HK-2 (cell line): ENCODE measurements around the gene EXOC3.
"Not testable (repeated sequence)": the region's sequence is repeated elsewhere in the genome, so short reads cannot be mapped to it uniquely, and the experiment has no call there.

Source experiments
- DNase-seq: peaks from one replicate; pipeline ENCODE4 v3.0.0-alpha.2; 2018; ENCODE audit not compliant: unreplicated experiment

EXOC3 gene

GRCh38 chr5:407051-407450 lies 35.9 kb upstream of the EXOC3 start:
- no peak for DNase-seq

DNA sequence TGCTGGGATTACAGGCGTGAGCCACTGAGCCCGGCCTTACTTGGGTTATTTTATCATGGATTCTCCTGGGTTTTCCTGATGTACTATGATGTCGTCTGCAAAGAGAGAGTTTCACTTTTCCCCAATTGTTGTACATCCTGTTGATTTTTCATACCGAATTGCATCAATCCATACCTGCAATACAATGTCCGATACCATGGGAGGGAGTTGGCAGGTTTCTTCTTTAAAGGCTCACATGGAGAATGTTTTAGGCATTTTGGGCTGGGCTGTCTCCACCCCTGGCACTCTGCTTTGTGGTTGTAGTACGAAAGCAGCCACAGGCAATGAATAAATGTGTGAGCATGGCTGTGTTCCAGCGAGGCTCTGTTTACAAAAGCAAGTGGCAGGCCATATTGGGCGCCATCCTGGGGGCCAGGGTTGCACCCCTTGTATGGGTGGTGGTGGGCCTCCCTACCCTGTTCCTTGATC lies 35.1 kb upstream of the EXOC3 start:
- DNase-seq, result no peak

DNA sequence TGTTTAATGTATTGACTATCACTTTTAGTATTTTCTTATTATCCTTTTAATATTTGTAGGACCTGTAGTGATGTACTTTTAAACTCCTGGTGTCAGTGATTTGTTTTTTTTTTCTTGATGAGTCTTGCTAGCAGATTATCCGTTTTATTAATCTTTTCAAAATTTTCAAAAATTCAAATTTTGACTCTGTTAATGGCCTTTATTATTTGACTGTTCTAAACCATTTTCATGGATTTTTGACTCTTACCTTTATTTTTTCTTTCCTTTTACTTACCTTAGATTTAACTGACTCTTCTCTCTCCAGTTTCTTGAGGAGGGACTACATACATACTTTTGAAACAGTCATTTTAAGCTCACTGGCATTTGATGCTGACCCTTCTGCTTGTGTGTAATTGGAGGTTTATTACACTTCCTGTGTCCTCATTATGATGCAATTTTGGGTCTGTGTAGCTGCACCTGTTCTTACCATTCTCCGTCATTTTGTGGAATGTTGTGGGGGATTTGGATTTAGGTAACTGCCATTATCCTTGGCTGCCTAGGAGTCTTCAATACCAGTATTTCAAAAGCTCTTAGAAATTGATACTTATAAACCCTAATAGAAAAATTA lies 32.0 kb upstream of the EXOC3 start:
- no peak for DNase-seq

DNA sequence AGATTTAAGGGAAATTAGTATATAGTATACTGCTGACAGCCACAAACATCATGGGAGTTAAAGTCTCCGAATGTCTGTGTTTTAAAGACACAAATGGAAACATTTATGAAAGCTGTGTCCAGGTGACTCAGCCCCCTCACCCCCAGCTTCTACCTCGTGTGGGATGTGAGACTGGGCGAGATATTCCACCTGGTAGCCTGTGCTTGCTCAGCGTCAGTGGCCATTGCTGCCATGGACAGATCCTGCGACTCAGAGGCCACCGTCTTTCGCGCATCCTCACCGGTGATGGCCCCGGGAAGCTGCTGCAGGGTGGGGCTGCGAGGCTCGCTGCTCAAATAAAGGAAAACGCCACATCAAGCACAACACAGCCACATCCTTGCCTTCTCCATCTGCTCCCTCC lies 31.2 kb upstream of the EXOC3 start:
- no peak for DNase-seq

DNA sequence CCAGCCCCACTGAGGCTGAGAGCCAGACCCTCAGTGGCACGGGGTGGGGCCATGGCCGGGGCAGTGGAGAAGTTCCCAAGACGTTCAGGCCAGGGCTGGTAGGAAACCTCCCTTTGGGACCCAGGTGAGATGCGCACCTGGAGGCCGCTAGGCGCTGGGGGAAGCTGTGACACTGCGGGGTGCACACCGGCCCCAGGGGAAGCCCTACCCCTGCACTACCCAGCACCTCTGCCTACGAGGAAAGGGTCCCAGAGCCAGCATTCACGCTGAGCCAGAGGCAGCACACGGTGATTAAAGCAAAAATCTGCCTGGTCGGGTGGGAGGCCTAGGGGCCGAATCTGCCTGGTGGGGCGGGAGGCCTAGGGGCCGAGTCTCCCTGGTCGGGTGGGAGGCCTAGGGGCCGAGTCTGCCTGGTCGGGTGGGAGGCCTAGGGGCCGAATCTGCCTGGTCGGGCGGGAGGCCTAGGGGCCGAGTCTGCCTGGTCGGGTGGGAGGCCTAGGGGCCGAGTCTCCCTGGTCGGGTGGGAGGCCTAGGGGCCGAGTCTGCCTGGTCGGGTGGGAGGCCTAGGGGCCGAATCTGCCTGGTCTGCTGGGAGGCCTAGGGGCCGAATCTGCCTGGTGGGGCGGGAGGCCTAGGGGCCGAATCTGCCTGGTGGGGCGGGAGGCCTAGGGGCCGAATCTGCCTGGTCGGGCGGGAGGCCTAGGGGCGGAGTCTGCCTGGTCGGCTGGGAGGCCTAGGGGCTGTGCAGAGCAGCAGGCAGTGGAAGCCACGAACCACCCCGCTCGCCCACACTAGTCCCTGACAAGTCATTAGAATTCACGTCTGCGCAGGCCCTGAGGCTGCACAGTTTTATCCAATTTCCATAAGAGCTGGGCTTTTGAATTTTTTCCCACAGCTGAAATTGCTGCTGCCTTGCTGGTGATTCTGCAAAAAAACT lies 27.7 kb upstream of the EXOC3 start:
- DNase-seq, result not testable (repeated sequence)

DNA sequence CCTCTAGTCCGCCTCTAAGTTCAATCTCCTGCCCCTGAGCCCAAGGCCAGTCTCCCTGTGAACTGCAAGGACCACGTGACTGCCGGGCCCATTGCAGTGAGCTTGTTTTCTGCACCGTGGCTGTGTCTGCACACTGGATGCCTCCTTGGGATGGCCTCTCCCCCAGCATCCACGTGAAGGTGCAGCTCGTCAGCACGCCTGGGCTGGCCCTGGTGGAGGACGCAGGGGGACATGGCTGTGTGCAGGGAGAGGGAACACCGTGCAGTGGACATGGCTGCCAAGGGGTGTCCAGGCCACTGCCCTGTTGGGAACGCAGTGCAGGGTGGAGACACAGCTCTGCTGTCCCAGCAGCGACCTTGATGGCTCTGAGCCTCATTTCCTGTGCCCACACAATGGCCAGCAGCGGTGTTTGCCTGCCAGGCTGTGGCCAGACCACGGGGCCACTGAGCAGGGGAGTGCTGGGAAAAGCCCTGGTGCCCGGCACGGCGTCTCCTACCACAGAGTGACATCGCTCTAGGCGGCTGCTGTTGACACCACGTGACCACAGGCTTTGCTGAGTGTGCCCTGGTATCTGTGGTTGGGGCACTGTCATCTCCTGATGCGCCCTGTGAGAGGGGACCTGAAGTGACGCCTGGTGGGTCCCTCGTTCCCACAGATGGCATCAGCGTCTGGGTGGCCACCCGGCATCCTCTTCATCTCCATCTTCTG lies 26.9 kb upstream of the EXOC3 start:
- no peak for DNase-seq

DNA sequence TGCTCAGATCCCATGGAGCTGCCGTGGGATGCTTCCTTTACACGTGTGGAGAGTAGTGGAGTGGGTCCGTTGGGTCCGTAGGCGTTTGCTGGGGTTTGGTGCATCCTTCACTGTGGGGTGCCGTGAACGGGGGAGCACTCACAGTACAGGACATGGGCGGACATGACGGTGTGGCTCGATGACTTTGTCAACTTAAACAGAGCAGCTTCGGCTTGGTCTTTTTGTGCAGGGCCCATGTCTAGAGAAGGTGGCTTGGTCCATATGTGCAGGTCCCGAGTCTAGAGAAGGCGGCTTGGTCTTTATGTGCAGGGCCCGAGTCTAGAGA lies 26.4 kb upstream of the EXOC3 start:
- no peak for DNase-seq

DNA sequence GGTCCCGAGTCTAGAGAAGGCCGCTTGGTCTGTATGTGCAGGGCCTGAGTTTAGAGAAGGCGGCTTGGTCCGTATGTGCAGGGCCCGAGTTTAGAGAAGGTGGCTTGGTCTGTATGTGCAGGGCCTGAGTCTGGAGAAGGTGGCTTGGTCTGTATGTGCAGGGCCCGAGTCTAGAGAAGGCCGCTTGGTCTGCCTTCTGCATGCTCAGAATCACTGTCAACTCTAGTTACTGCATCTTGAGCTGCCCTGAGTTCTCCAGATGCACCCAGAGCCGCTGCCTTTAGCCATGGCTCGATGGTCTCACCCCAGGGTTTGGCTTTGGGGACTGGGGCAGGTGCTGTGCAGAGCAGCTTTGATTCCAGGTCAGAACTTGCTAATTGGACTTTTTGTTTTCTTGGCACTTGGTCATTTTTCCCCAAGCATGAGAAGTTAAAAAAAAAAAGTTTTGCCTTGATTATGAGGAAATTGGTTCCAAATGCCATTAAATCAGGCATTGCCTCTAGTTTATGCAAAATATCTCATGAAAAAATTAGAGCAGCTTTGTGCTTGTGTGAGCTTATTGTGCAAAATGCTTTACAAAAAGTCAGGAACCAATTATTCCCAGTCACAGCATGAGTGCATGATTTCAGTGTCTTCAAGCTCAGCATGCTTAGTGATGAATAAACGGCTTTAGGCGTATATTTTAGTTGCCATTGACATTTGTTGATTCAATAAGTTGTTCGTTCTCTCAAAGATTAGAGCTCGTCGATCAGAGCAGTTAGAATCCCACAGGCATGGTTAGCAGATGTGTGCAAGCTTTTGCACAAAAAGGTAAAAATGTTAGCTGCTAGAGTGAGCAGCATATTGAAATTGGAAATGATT lies 25.4 kb upstream of the EXOC3 start:
- no peak for DNase-seq

DNA sequence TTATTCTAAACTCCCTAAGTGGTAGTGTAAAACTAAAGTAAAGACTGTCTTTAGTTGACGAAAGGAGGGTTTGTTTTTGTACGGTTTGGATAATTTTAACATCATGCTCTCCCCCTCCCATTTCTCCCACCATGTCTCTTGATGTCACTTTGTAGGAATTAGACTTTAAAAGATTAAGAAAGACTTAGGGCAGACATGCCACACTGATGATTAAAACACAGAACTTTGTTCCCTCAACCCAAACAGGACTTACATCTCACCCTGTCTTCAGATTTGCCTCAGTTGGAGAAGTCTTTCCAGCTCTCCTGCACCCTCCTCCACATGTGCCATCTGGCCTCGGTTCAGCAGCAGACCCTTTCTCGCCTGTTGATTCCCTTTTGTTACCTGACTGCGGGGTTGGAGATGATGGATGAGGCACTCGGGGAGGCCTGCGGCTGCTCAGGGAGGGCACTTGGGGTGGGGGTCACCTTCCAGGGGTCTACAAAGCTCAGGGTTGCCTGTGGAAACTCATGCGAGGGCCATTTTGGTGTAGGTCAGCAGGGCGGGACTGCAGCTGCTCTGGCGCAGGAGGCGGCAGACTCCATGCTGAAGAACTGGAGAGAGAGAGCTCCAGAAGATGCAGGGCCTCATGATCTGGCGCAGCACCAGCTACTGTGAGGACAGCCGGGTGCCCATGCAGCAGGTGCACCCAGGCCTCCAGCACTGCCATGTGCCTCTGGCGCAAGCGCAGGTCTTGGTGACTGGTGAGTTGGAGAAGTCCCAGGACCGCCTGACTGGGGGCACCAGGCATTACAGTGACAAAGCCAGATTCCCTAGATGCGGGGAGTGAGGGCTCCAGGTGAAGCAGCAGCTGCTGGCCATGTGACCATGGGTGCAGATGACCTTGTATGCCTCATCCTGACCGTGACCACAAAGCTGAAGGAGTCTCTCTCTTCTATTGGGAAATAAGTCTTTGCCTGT lies 24.5 kb upstream of the EXOC3 start:
- DNase-seq, result no peak

GRCh38 chr5:419970-420369 lies 23.0 kb upstream of the EXOC3 start:
- no peak for DNase-seq

- no peak for DNase-seq
These were observed 22.2 kb upstream of the EXOC3 start for GRCh38 chr5:420632-421286.

DNA sequence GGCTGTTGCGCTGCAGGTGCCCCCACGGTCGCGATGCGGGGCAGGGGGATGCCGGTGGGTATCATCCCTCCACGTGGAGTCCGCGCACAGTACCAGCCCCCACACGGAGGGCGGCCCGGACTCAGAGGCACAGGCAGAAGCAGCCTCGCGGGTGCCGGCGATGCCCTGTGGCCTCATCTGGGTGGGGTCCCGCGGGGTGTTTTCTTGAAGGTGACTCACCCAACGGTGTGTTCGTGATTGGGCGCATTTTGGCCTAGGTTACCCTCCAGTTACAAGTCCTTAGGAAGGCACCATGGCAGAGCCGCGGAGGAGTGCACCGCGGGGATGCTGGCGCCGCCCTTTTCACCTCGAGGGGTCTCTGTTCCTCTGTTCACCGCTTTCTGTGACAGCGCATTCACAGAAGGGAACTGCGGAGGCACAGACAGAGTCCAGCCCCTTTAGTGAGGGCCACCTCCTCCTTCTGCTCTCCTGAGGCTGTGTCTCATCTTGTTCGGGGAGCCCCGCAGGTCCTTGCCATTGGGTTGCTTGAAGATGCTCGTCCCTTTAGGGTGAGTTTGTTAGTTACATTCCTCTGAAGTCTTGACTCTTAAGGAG lies 21.6 kb upstream of the EXOC3 start:
- no peak for DNase-seq

DNA sequence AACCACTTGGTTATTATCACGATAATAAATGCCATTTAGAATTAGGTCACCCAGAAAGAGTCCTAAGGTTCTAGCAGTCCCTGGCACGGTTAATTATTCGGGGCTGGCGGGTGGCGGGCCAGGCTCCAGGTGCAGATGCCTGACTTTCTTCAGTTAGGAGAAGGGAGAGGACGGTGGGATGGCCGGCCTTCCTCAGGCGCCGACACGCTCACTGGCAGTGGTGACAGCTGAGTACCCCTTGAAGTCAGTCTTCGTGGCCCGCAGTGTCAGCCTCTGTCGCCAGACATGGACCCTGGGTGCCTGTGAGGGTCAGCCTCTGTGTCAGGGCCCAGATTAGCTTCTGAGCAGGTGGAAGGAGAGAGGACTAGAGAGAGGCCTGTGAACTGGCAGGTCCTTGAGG lies 21.1 kb upstream of the EXOC3 start:
- no peak for DNase-seq

GRCh38 chr5:422323-423232 lies 20.4 kb upstream of the EXOC3 start:
- DNase-seq, result no peak

GRCh38 chr5:423233-423565 lies 19.8 kb upstream of the EXOC3 start:
- no peak for DNase-seq

DNA sequence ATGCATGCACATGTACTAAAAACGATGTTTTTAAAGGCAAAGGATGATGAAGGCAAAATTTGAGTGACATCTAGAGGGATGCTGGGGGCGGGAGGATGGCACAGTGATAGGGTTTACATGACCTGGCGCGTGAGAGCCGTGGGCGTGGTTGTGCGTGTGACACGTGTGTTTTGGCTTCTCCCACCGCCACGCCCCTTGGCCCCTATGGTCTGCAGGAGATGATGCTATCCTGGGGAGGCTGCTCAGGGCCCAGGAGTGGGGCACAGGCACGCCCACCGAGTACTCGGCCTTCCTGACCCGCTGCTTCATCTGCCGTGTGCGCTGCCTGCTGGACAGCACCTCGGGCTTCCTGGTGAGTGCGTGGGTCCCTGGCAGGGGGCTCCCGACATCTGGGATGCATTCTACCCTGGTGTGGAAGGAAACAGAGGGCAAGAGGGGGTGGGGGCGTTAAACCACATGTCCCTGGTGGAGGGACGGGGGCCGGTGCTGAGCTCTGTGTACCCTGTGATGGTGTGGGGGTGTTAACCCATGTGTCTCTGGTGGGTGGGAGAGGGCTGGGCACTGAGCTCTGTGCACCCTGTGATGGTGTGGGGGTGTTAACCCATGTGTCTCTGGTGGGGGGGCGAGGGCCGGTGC lies 19.2 kb upstream of the EXOC3 start:
- no peak for DNase-seq

DNA sequence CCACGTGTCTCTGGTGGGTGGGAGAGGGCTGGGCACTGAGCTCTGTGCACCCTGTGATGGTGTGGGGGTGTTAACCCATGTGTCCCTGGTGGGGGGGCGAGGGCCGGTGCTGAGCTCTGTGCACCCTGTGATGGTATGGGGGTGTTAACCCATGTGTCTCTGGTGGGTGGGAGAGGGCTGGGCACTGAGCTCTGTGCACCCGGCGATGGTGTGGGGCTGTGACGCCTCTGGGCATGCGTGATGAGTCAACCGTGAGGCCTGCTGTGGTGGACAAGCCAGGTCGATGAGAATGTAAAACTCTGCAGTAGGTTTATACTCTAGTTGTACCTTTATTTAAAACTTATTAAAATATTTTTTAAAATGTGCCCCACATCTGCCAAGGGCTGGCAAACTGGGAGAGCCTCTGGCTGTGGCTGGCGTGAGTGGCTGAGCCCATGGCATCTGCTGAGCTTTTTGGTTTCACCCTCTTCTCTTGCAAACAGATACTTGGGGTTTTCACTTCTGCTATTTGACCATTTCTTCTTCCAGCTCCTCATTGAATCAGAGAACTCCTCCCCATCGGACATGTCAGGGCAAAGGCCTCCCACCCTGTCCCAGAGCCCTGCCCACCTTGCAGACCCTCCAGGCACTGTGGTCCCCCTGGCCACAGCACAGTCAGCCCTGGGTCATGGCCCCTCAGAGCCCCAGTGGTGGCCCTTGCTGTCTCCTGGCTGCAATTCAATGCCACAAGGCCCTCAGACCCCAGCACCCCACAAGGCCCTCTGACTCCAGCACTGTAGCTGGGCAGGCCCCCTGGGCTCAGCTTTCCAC lies 18.5 kb upstream of the EXOC3 start:
- no peak for DNase-seq
